ENCODE data around the gene HNRNPUL2.

HNRNPUL2 gene

DNA sequence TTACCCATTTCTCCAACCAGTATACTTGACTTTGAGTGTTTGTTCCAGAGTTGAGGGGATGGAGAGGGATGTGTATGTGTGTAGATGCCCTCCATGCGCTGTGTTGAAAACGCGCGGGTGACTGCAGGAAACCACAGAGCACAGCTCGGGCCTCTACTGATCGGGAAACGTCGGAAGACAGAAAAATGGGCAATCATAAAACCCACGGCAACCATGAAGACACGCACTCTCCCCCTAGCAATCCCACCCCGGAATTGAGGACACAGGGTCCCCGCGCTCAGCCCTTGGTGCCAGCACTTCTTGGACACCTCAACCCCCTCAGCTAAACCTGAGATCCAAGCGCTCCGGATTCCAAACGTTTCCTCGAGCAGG, 56.0 kb downstream of the HNRNPUL2 start:
- TF ChIP-seq, protein P1, sequence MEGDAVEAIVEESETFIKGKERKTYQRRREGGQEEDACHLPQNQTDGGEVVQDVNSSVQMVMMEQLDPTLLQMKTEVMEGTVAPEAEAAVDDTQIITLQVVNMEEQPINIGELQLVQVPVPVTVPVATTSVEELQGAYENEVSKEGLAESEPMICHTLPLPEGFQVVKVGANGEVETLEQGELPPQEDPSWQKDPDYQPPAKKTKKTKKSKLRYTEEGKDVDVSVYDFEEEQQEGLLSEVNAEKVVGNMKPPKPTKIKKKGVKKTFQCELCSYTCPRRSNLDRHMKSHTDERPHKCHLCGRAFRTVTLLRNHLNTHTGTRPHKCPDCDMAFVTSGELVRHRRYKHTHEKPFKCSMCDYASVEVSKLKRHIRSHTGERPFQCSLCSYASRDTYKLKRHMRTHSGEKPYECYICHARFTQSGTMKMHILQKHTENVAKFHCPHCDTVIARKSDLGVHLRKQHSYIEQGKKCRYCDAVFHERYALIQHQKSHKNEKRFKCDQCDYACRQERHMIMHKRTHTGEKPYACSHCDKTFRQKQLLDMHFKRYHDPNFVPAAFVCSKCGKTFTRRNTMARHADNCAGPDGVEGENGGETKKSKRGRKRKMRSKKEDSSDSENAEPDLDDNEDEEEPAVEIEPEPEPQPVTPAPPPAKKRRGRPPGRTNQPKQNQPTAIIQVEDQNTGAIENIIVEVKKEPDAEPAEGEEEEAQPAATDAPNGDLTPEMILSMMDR (IDR thresholded peaks at IDR 0.05; ENCODE audit: low read length), result no peak
- TF ChIP-seq EZH2 (optimal IDR thresholded peaks at IDR 0.05; ENCODE audit: low read depth, low read length), result no peak
- TF ChIP-seq EZH2phosphoT487 (IDR thresholded peaks at IDR 0.05; ENCODE audit: low read length), result no peak
- H3K27me3 ChIP-seq (replicated peaks; ENCODE audit: insufficient read depth, low read length), result no peaks in the 10 kb centered on the region
- peak overlapping the region; percentile 89 for H3K9ac ChIP-seq (ENCODE audit: low read length)
- no peaks in the 10 kb centered on the region; the same call in 1 of the 2 replicates for H3K36me3 ChIP-seq (replicated peaks; ENCODE audit: insufficient read depth, low read length)
- no peaks in the 10 kb centered on the region for H3K9me3 ChIP-seq (replicated peaks; ENCODE audit: insufficient read depth, low read length)
- H3F3A ChIP-seq (ENCODE audit: insufficient read depth, low read length), result peaks cover 42% of the 10 kb centered on the region
- H2AFZ ChIP-seq (ENCODE audit: low read length), result peak overlapping the region; percentile 87
- peak overlapping the region; percentile 65; the same call in 1 of the 2 replicates for H3K27ac ChIP-seq (ENCODE audit: low read length)
- DNase-seq, result no peak
- peak overlapping the region; percentile 98 for H3K4me3 ChIP-seq (ENCODE audit: low read length)
- no peaks in the 10 kb centered on the region for H3K9me2 ChIP-seq (replicated peaks; ENCODE audit: insufficient read depth, low read length)
- peaks cover 10% of the 10 kb centered on the region for H3K4me1 ChIP-seq (ENCODE audit: low read length)
- H3K4me2 ChIP-seq (ENCODE audit: low read depth, low read length), result peak overlapping the region; percentile 83
- H4K20me1 ChIP-seq (ENCODE audit: insufficient read depth, low read length), result no peaks in the 10 kb centered on the region
- peaks cover 57% of the 10 kb centered on the region for H3K79me2 ChIP-seq (ENCODE audit: low read length)

GRCh38 chr11:62669420-62670161, 57.7 kb downstream of the HNRNPUL2 start:
- no peak overlapping the region for H3K27ac ChIP-seq (ENCODE audit: low read length)
- no peak overlapping the region for H3K4me2 ChIP-seq (ENCODE audit: low read depth, low read length)
- H3K9me2 ChIP-seq (replicated peaks; ENCODE audit: insufficient read depth, low read length), result no peaks in the 10 kb centered on the region
- peaks cover 13% of the 10 kb centered on the region for H3K4me1 ChIP-seq (ENCODE audit: low read length)
- H4K20me1 ChIP-seq (ENCODE audit: insufficient read depth, low read length), result no peaks in the 10 kb centered on the region
- no peaks in the 10 kb centered on the region for H3K27me3 ChIP-seq (replicated peaks; ENCODE audit: insufficient read depth, low read length)
- no peak overlapping the region for H3K4me3 ChIP-seq (ENCODE audit: low read length)
- no peaks in the 10 kb centered on the region; the same call in 1 of the 2 replicates for H3K36me3 ChIP-seq (replicated peaks; ENCODE audit: insufficient read depth, low read length)
- H3K9ac ChIP-seq (ENCODE audit: low read length), result no peak overlapping the region
- H2AFZ ChIP-seq (ENCODE audit: low read length), result no peak overlapping the region
- H3K9me3 ChIP-seq (replicated peaks; ENCODE audit: insufficient read depth, low read length), result no peaks in the 10 kb centered on the region
- TF ChIP-seq EZH2 (optimal IDR thresholded peaks at IDR 0.05; ENCODE audit: low read depth, low read length) (no peak), EZH2phosphoT487 (IDR thresholded peaks at IDR 0.05; ENCODE audit: low read length) (no peak)
- TF ChIP-seq, protein P1 (IDR thresholded peaks at IDR 0.05; ENCODE audit: low read length), result no peak
- no peak for DNase-seq
- peaks cover 56% of the 10 kb centered on the region for H3F3A ChIP-seq (ENCODE audit: insufficient read depth, low read length)
- peaks cover 63% of the 10 kb centered on the region for H3K79me2 ChIP-seq (ENCODE audit: low read length)

- Histone ChIP-seq H4K20me1 (ENCODE audit: insufficient read depth, low read length) (no peaks in the 10 kb centered on the region), H3K79me2 (ENCODE audit: low read length) (peaks cover 53% of the 10 kb centered on the region), H3K4me2 (ENCODE audit: low read depth, low read length) (no peak overlapping the region), H3K27me3 (replicated peaks; ENCODE audit: insufficient read depth, low read length) (no peaks in the 10 kb centered on the region), H3K27ac (ENCODE audit: low read length) (no peak overlapping the region), H3K9me2 (replicated peaks; ENCODE audit: insufficient read depth, low read length) (no peaks in the 10 kb centered on the region), H3K9me3 (replicated peaks; ENCODE audit: insufficient read depth, low read length) (no peaks in the 10 kb centered on the region), H3K36me3 (replicated peaks; ENCODE audit: insufficient read depth, low read length) (no peaks in the 10 kb centered on the region; the same call in 1 of the 2 replicates), H2AFZ (ENCODE audit: low read length) (no peak overlapping the region), H3K4me1 (ENCODE audit: low read length) (peaks cover 5% of the 10 kb centered on the region; the same call in 1 of the 2 replicates), H3K9ac (ENCODE audit: low read length) (no peak overlapping the region), H3F3A (ENCODE audit: insufficient read depth, low read length) (peaks cover 53% of the 10 kb centered on the region), H3K4me3 (ENCODE audit: low read length) (no peak overlapping the region)
- no peak for TF ChIP-seq EZH2 (optimal IDR thresholded peaks at IDR 0.05; ENCODE audit: low read depth, low read length)
- TF ChIP-seq, protein P1 (IDR thresholded peaks at IDR 0.05; ENCODE audit: low read length), result no peak
- no peak for TF ChIP-seq EZH2phosphoT487 (IDR thresholded peaks at IDR 0.05; ENCODE audit: low read length)
- no peak for DNase-seq
Observed at GRCh38 chr11:62667460-62667859, 59.8 kb downstream of the HNRNPUL2 start.
